GM15510 (cell line): ENCODE measurements around the gene ZNF777.

ENCODE experiments used
- POLR2A ChIP-seq: IDR thresholded peaks from 3 replicates; pipeline ENCODE4 v1.6.1; 2011; ENCODE audit warnings: borderline replicate concordance; ENCODE audit not compliant: insufficient read length; ENCODE audit errors: extremely low read depth

Gene ZNF777

GRCh38 chr7:149460493-149461277 lies at the start of gene ZNF777:
TSS of gene ZNF777 (minus strand) at chr7:149461062. CDS start at chr7:149456022, 5,040 bp downstream.
- TF ChIP-seq POLR2A = peak; percentile 63

- TF ChIP-seq POLR2A = no peak
These were observed 49.4 kb upstream of the ZNF777 start for GRCh38 chr7:149510248-149510647.

GRCh38 chr7:149509774-149510173 lies 48.9 kb upstream of the ZNF777 start:
- no peak for TF ChIP-seq POLR2A

GRCh38 chr7:149505551-149505950 lies 44.7 kb upstream of the ZNF777 start:
- no peak for TF ChIP-seq POLR2A

GRCh38 chr7:149501651-149502050 lies 40.8 kb upstream of the ZNF777 start:
- TF ChIP-seq POLR2A = no peak

GRCh38 chr7:149500910-149501309 lies 40.0 kb upstream of the ZNF777 start:
- no peak for TF ChIP-seq POLR2A

- TF ChIP-seq POLR2A = no peak
These were observed 39.3 kb upstream of the ZNF777 start for GRCh38 chr7:149500201-149500600.

GRCh38 chr7:149498811-149499210 lies 37.9 kb upstream of the ZNF777 start:
- no peak for TF ChIP-seq POLR2A

- TF ChIP-seq POLR2A = peak; percentile 64
These were observed 36.8 kb upstream of the ZNF777 start, which contains the start of gene ZNF746 for GRCh38 chr7:149497467-149498261. TSS of gene ZNF746 (minus strand) at chr7:149497809. CDS start at chr7:149497536, 273 bp downstream.

GRCh38 chr7:149496642-149497391 lies 36.0 kb upstream of the ZNF777 start:
- TF ChIP-seq POLR2A = no peak

- no peak for TF ChIP-seq POLR2A
These were observed 35.2 kb upstream of the ZNF777 start for GRCh38 chr7:149495785-149496641.

GRCh38 chr7:149494738-149495368 lies 34.0 kb upstream of the ZNF777 start:
- TF ChIP-seq POLR2A = no peak

- TF ChIP-seq POLR2A = no peak
These were observed 32.5 kb upstream of the ZNF777 start for GRCh38 chr7:149493366-149493765.
